ENCODE measurements around the gene HOXA6. TPM values are rescaled to one million over a fixed set of nuclear protein-coding genes. Genes with fewer than 3 reads are reported as not detected.

Gene HOXA6
- total RNA-seq, 1 donor = 11.2 TPM

DNA sequence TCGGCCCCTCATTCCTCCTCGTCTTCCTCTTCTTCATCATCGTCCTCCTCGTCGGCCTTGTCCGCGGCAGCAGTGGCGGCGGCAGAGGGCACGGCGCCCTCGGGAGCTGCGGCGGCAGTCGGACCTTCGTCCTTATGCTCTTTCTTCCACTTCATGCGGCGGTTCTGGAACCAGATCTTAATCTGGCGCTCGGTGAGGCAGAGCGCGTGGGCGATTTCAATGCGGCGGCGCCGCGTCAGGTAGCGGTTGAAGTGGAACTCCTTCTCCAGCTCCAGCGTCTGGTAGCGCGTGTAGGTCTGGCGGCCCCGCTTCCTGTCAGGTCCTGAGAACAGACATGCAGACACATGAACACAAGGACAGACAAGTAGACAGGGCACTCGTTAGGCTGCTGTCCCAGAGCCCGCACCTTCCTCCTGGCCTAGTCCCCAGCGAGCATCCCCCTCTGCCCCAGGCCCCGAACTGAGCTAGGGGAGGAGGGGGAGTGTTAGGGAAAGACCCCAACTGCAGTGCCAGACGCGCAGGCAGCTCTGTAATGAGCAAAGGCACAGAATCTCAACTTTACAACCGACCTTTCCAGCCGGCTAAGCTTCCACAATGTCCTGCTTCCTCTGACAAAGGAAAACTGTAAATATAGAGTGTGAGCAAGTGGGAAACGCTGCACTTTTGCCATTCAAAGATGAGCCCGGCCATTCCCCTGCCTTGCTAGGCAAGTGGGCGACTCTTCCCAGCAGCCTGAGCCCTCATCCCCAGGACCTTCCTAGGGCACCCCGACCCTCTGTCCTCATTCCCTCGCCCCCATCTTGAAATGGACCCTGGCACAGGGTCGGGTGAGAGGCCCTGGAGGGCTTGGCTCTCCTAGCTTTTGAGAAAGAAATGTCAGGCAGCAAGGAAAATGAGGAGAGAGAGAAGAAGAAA, 7.6 kb upstream of the HOXA6 start:
- peak overlapping the region; percentile 60 for H3K4me3 ChIP-seq (ENCODE audit: low read depth, low read length)
- no peak for TF ChIP-seq CTCF (IDR thresholded peaks at IDR 0.05; ENCODE audit: insufficient read depth, low read depth, low read length)
- peak; percentile 61 for DNase-seq (ENCODE audit: low read depth)

DNA sequence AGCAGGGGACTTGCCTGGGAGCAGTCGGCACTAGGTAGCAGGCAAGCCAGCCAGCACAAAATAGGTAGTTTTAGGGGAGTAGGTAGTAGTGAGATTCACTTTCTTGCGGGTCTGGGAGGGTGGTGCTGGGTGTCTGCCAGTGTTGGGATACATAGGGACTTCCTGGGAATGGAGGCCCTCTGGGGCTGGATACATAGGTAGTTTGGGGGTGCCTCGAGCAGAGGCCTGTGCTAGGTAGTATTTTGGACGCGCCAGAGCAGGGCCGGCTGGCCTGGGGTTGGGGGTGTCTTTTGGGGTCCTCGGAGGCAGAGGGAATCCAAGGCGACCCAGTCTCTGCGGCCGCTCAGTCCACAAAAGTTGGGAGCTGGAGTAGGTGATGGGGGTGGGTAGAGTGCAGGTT, 6.8 kb upstream of the HOXA6 start:
- no peak overlapping the region for H3K4me3 ChIP-seq (ENCODE audit: low read depth, low read length)
- DNase-seq (ENCODE audit: low read depth) = no peak
- TF ChIP-seq CTCF (IDR thresholded peaks at IDR 0.05; ENCODE audit: insufficient read depth, low read depth, low read length) = no peak

GRCh38 chr7:27153526-27153925, 6.0 kb upstream of the HOXA6 start:
- no peak overlapping the region for H3K4me3 ChIP-seq (ENCODE audit: low read depth, low read length)
- no peak for DNase-seq (ENCODE audit: low read depth)
- no peak for TF ChIP-seq CTCF (IDR thresholded peaks at IDR 0.05; ENCODE audit: insufficient read depth, low read depth, low read length)

GRCh38 chr7:27152816-27153442, 5.4 kb upstream of the HOXA6 start:
- no peak for DNase-seq (ENCODE audit: low read depth)
- peak overlapping the region; percentile 77 for H3K4me3 ChIP-seq (ENCODE audit: low read depth, low read length)
- TF ChIP-seq CTCF (IDR thresholded peaks at IDR 0.05; ENCODE audit: insufficient read depth, low read depth, low read length) = no peak

DNA sequence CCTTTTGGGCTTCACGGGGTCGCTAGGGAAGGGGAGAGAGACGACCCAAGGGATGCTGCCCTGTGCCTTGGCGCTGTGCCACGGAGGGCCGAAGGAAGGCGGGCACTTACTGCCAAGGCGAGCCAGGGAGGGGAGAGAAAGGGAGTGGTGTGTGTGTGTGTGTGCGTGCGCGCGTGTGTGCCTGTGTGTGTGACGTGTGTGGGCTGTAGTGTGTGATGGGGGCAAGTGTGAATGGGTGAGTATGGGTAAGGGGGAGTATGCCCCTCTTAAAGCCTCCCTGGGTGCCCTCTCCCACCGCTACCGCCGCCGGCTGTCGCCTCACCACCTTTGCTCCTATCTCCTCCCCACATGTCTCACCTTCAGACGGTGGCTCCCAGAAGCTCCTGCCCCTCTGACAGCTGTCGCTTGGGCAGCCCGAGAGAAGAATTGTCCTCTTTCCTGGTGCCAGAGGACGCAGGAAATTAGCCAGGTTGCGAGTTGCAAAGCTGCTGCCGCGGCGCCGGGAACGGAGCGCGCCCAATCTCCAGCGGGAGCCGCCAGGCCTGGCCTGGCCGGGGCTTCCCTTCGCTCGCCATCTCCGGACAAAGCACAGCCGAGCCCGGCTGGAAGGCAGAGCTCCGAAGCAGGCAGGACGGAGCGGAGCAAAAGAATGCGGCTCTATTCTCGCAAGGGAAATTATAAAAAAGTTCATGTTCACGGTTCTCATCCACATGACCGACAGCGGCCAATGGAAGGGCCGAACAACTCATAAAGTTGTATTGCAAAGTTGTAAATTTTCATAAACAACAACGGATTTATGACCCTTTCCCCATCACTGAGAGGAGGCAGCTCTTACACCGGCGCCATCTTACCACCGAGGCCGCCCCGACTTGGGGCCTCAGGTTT, 4.6 kb upstream of the HOXA6 start, which contains the start of gene HOXA3:
Gene HOXA3 (minus strand): TSS at position 653 of the 885 bp plus-strand sequence. CDS start 41,943 bp downstream, outside the sequence.
- DNase-seq (ENCODE audit: low read depth) = peak; percentile 92
- peak within 1 kb of the TSS; percentile 77 for H3K4me3 ChIP-seq (ENCODE audit: low read depth, low read length)
- TF ChIP-seq CTCF (IDR thresholded peaks at IDR 0.05; ENCODE audit: insufficient read depth, low read depth, low read length) = no peak

DNA sequence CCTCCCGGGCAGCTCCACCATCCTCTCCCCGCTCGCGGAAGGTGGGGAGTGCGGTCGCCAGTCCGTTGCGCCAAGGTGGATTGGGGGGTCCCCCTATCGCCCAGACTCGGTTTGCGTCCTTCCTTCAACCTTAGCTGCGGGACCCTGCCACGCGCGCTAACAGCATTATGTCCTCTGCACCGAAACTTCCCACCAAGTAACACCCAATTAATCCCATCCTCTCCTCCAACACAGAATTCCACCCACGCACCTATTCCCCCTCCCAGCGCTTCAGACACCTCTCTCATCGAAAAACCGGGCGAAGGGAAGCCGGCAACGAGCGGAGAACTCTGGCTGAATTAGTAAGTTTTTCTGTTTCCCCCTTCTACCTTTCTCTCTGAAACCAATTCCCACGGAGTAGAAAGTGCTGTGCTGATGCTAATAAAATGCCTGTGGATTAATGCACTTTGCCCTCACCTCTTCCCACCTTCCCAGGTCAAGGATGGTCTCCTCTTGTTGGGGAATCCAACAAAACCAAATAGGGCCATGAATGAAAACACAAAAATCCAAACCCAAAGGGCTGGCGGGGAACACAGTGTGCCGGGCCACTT, 3.9 kb upstream of the HOXA6 start:
- peak overlapping the region; percentile 77 for H3K4me3 ChIP-seq (ENCODE audit: low read depth, low read length)
- DNase-seq (ENCODE audit: low read depth) = no peak
- no peak for TF ChIP-seq CTCF (IDR thresholded peaks at IDR 0.05; ENCODE audit: insufficient read depth, low read depth, low read length)
